ENCODE results near the gene LMTK3. TPM values are rescaled to one million over a fixed set of nuclear protein-coding genes. Genes with fewer than 3 reads are reported as not detected.

Gene LMTK3
- total RNA-seq, 1 donor from 2014 or later, result 0.67 TPM

- H3K27ac Mint-ChIP-seq (ENCODE audit: unreplicated experiment), result no peak overlapping the region
- peaks cover 11% of the 10 kb centered on the region for H3K4me1 Mint-ChIP-seq (ENCODE audit: low read depth)
- no peaks in the 10 kb centered on the region for H3K9me3 Mint-ChIP-seq (ENCODE audit: low read depth)
- H3K36me3 Mint-ChIP-seq (ENCODE audit: low read depth), result no peaks in the 10 kb centered on the region
- H3K4me3 Mint-ChIP-seq (ENCODE audit: unreplicated experiment), result no peak overlapping the region
- no peak for TF ChIP-seq CTCF (IDR thresholded peaks at IDR 0.05)
- H3K27me3 Mint-ChIP-seq (ENCODE audit: low read depth), result no peaks in the 10 kb centered on the region
- no peak for DNase-seq (ENCODE audit: low spot score)
Observed at GRCh38 chr19:48556825-48557224, 45.2 kb upstream of the LMTK3 start.

- H3K9me3 Mint-ChIP-seq (ENCODE audit: low read depth), result no peaks in the 10 kb centered on the region
- DNase-seq (ENCODE audit: low spot score), result no peak
- H3K4me3 Mint-ChIP-seq (ENCODE audit: unreplicated experiment), result no peak overlapping the region
- H3K36me3 Mint-ChIP-seq (ENCODE audit: low read depth), result no peaks in the 10 kb centered on the region
- H3K27ac Mint-ChIP-seq (ENCODE audit: unreplicated experiment), result no peak overlapping the region
- H3K4me1 Mint-ChIP-seq (ENCODE audit: low read depth), result peaks cover 11% of the 10 kb centered on the region
- H3K27me3 Mint-ChIP-seq (ENCODE audit: low read depth), result peaks cover 4% of the 10 kb centered on the region
- no peak for TF ChIP-seq CTCF (IDR thresholded peaks at IDR 0.05)
Observed at GRCh38 chr19:48556163-48556562, 44.5 kb upstream of the LMTK3 start.

GRCh38 chr19:48554385-48555091, 42.9 kb upstream of the LMTK3 start:
- H3K27me3 Mint-ChIP-seq (ENCODE audit: low read depth), result peaks cover 5% of the 10 kb centered on the region
- no peaks in the 10 kb centered on the region for H3K9me3 Mint-ChIP-seq (ENCODE audit: low read depth)
- H3K4me3 Mint-ChIP-seq (ENCODE audit: unreplicated experiment), result no peak overlapping the region
- no peaks in the 10 kb centered on the region for H3K36me3 Mint-ChIP-seq (ENCODE audit: low read depth)
- DNase-seq (ENCODE audit: low spot score), result no peak
- no peak for TF ChIP-seq CTCF (IDR thresholded peaks at IDR 0.05)
- H3K27ac Mint-ChIP-seq (ENCODE audit: unreplicated experiment), result no peak overlapping the region
- H3K4me1 Mint-ChIP-seq (ENCODE audit: low read depth), result peaks cover 11% of the 10 kb centered on the region

DNA sequence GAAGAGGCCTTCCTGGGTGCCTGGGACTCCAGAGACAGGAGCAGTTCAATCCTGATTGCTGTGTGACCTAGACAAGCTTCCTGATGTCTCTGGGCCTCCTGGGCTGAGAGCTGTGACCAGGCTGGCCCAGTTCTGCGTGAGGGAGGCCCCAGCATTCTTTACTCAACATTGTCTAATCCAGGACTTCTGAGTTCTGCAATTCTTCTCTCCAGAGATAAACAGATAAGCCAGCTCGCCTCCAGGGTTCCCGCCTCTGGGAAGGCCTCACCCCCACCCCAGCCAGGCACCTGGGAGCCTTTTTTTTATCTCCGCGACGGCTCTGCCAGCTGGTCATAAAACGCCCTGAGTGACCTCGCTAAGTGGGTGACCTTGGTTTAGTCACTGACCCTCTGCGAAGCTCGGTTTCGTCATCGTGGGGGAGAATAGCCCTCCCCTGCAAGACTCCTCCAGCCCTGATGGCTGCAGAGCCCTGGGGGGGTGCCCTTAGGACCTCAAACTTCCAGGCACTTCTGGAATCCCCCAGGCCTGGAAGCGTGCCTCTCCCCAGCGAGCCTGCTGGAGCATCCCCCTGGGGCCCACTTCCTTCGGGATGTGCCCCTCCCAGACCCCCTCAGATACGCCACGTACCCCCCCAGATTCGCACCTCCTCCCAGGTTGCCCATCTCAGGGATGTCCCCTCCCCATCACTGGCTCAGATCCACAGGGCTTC, 42.2 kb upstream of the LMTK3 start:
- peaks cover 5% of the 10 kb centered on the region for H3K27me3 Mint-ChIP-seq (ENCODE audit: low read depth)
- DNase-seq (ENCODE audit: low spot score), result no peak
- H3K9me3 Mint-ChIP-seq (ENCODE audit: low read depth), result no peaks in the 10 kb centered on the region
- no peak overlapping the region for H3K27ac Mint-ChIP-seq (ENCODE audit: unreplicated experiment)
- no peaks in the 10 kb centered on the region for H3K36me3 Mint-ChIP-seq (ENCODE audit: low read depth)
- peaks cover 11% of the 10 kb centered on the region for H3K4me1 Mint-ChIP-seq (ENCODE audit: low read depth)
- H3K4me3 Mint-ChIP-seq (ENCODE audit: unreplicated experiment), result no peak overlapping the region
- no peak for TF ChIP-seq CTCF (IDR thresholded peaks at IDR 0.05)

- H3K9me3 Mint-ChIP-seq (ENCODE audit: low read depth), result no peaks in the 10 kb centered on the region
- no peak overlapping the region for H3K27ac Mint-ChIP-seq (ENCODE audit: unreplicated experiment)
- H3K4me3 Mint-ChIP-seq (ENCODE audit: unreplicated experiment), result no peak overlapping the region
- DNase-seq (ENCODE audit: low spot score), result no peak
- H3K36me3 Mint-ChIP-seq (ENCODE audit: low read depth), result no peaks in the 10 kb centered on the region
- TF ChIP-seq CTCF (IDR thresholded peaks at IDR 0.05), result no peak
- peaks cover 11% of the 10 kb centered on the region for H3K4me1 Mint-ChIP-seq (ENCODE audit: low read depth)
- H3K27me3 Mint-ChIP-seq (ENCODE audit: low read depth), result peaks cover 5% of the 10 kb centered on the region
Observed at GRCh38 chr19:48552406-48553322, 41.0 kb upstream of the LMTK3 start.

Data from chondrocyte (in vitro differentiated cells).